H1 (cell line): ENCODE results near the gene LAMB3. TPM values are rescaled to one million over a fixed set of nuclear protein-coding genes. Genes with fewer than 3 reads are reported as not detected.
A peak's percentile ranks its signal among the peaks of the same experiment; 100 is the strongest.

Experiments
- CTCF ChIA-PET: fragments of 300-600 bp; sonication (Branson Sonifier 250); formaldehyde crosslinking; loops from one replicate; lab custom pipeline; 2021; ENCODE audit not compliant: partially characterized antibody; lab: Charles Lee
- POLR2A ChIA-PET: fragments of 300-600 bp; sonication (Branson Sonifier 250); formaldehyde crosslinking; loops from one replicate; lab custom pipeline; 2021; ENCODE audit warnings: inconsistent platforms; ENCODE audit not compliant: partially characterized antibody; lab: Charles Lee
- DNase-seq, 2 experiments: peaks; one replicate each; pipeline versions ENCODE4 v3.0.0 to v3.0.0-alpha.2; 2010 to 2022; ENCODE audit warnings: low spot score in 2 of 2, low read depth in 1 of 2, mixed read lengths in 1 of 2
- FAIRE-seq: peaks from 2 replicates; lab custom pipeline; 2011; peaks lifted over from hg19 to GRCh38; lab: Jason Lieb, UNC
- H2AFZ ChIP-seq: 2 replicates; pipeline ENCODE4 v1.8.1; 2012; ENCODE audit warnings: low read length, inconsistent platforms
- H2AK5ac ChIP-seq: 2 replicates; pipeline ENCODE4 v1.6.1; 2013; ENCODE audit warnings: low read depth, low read length
- H2BK120ac ChIP-seq: replicated peaks from 2 replicates; pipeline ENCODE3; 2013; ENCODE audit warnings: low read depth, low read length, inconsistent platforms
- H2BK12ac ChIP-seq: 2 replicates; pipeline ENCODE4 v1.6.1; 2013; ENCODE audit warnings: low read depth, low read length
- H2BK15ac ChIP-seq: 2 replicates; pipeline ENCODE4 v1.6.1; 2013; ENCODE audit warnings: low read length
- H2BK20ac ChIP-seq: 2 replicates; pipeline ENCODE4 v1.6.1; 2013; ENCODE audit warnings: low read length
- H2BK5ac ChIP-seq: 2 replicates; pipeline ENCODE4 v1.6.1; 2013; ENCODE audit warnings: low read depth, low read length
- H3K14ac ChIP-seq: 2 replicates; pipeline ENCODE4 v1.6.1; 2013; ENCODE audit warnings: inconsistent platforms; ENCODE audit not compliant: insufficient read length
- H3K18ac ChIP-seq: 2 replicates; pipeline ENCODE4 v1.6.1; 2013; ENCODE audit warnings: low read length; ENCODE audit errors: extremely low read depth
- H3K23ac ChIP-seq: 2 replicates; pipeline ENCODE4 v1.6.1; 2013; ENCODE audit warnings: inconsistent platforms; ENCODE audit not compliant: insufficient read length
- H3K23me2 ChIP-seq: 2 replicates; pipeline ENCODE4 v1.6.1; 2013; ENCODE audit warnings: low read depth, low read length
- H3K27ac ChIP-seq: 2 replicates; pipeline ENCODE4 v1.6.1; 2011; ENCODE audit warnings: low read depth, low read length, inconsistent platforms
- H3K27me3 ChIP-seq, 4 experiments: replicated peaks in 1 of 4; 1 replicate in 1 of 4; 2 replicates in 3 of 4; pipeline versions ENCODE4 v1.6.1 to v1.8.1; 2011 to 2013; ENCODE audit warnings: low read length in 3 of 4, mild to moderate bottlenecking in 3 of 4, inconsistent platforms in 2 of 4, mixed read lengths in 2 of 4, moderate library complexity in 1 of 4; ENCODE audit not compliant: control insufficient read depth in 3 of 4, insufficient read depth in 3 of 4; ENCODE audit errors: extremely low read depth in 1 of 4
- H3K36me3 ChIP-seq, 4 experiments: 2 replicates each; pipeline versions ENCODE4 v1.6.1 to v1.8.1; 2011 to 2013; ENCODE audit warnings: mild to moderate bottlenecking in 4 of 4, low read length in 3 of 4, moderate library complexity in 2 of 4, control low read depth in 1 of 4, inconsistent platforms in 1 of 4; ENCODE audit not compliant: insufficient read depth in 4 of 4, control insufficient read depth in 2 of 4
- H3K4ac ChIP-seq: replicated peaks from 2 replicates; pipeline ENCODE3; 2013; ENCODE audit warnings: low read length, low read depth, mixed read lengths, inconsistent platforms; ENCODE audit not compliant: insufficient read length
- H3K4me1 ChIP-seq, 4 experiments: replicated peaks in 1 of 4; 1 replicate in 1 of 4; 2 replicates in 3 of 4; pipeline versions ENCODE4 v1.6.1 to v1.8.1; 2011 to 2013; ENCODE audit warnings: low read length in 3 of 4, inconsistent platforms in 2 of 4, mixed read lengths in 1 of 4; ENCODE audit not compliant: insufficient read depth in 4 of 4, control insufficient read depth in 3 of 4
- H3K4me2 ChIP-seq, 2 experiments: 2 replicates each; pipeline versions ENCODE4 v1.6.1 to v1.8.1; 2011 to 2013; ENCODE audit warnings: low read depth in 2 of 2, low read length in 2 of 2, control low read depth in 1 of 2, inconsistent platforms in 1 of 2, mild to moderate bottlenecking in 1 of 2; ENCODE audit not compliant: insufficient read depth in 1 of 2
- H3K4me3 ChIP-seq, 4 experiments: fragments of 200-600, 300-600 bp in 1 of 4; sonication (generic), shearing (Covaris generic), sonication (Bioruptor Twin) in 1 of 4; 2 replicates each; pipeline versions ENCODE4 v1.5.1 to v1.8.1; 2011 to 2016; ENCODE audit warnings: low read length in 4 of 4, low read depth in 3 of 4, control low read depth in 2 of 4, inconsistent platforms in 2 of 4, mild to moderate bottlenecking in 2 of 4, mixed read lengths in 1 of 4, moderate library complexity in 1 of 4; ENCODE audit not compliant: insufficient read depth in 2 of 4; ENCODE audit errors: extremely low read depth in 1 of 4
- H3K56ac ChIP-seq: replicated peaks from 2 replicates; pipeline ENCODE3; 2013; ENCODE audit warnings: low read depth, mild to moderate bottlenecking, mixed read lengths, low read length, inconsistent platforms; ENCODE audit not compliant: insufficient read length
- H3K79me1 ChIP-seq: 2 replicates; pipeline ENCODE4 v1.6.1; 2013; ENCODE audit warnings: low read depth, low read length, control low read depth
- H3K79me2 ChIP-seq, 2 experiments: 2 replicates each; pipeline versions ENCODE4 v1.6.1 to v1.8.1; 2012 to 2013; ENCODE audit warnings: low read length in 2 of 2, mild to moderate bottlenecking in 2 of 2, inconsistent platforms in 1 of 2; ENCODE audit not compliant: insufficient read depth in 2 of 2, control insufficient read depth in 1 of 2
- H3K9ac ChIP-seq, 4 experiments: replicated peaks in 1 of 4; 1 replicate in 1 of 4; 2 replicates in 3 of 4; pipeline versions ENCODE4 v1.6.1 to v1.8.1; 2011 to 2013; ENCODE audit warnings: low read depth in 3 of 4, low read length in 3 of 4, control low read depth in 2 of 4, mild to moderate bottlenecking in 2 of 4, moderate library complexity in 2 of 4, inconsistent platforms in 1 of 4; ENCODE audit errors: extremely low read depth in 1 of 4
- H3K9me3 ChIP-seq, 2 experiments: 2 replicates each; pipeline versions ENCODE4 v1.6.1 to v1.8.1; 2012 to 2013; ENCODE audit warnings: mild to moderate bottlenecking in 2 of 2, moderate library complexity in 2 of 2, control low read depth in 1 of 2, inconsistent platforms in 1 of 2, low read depth in 1 of 2, low read length in 1 of 2, mixed read lengths in 1 of 2; ENCODE audit not compliant: insufficient read depth in 2 of 2
- H4K20me1 ChIP-seq, 2 experiments: replicated peaks in 1 of 2; 2 replicates each; pipeline versions ENCODE3 to v1.8.1; 2011 to 2013; ENCODE audit warnings: inconsistent platforms in 2 of 2, low read length in 2 of 2, mild to moderate bottlenecking in 1 of 2; ENCODE audit not compliant: insufficient read depth in 2 of 2, control insufficient read depth in 1 of 2
- H4K5ac ChIP-seq: 2 replicates; pipeline ENCODE4 v1.6.1; 2013; ENCODE audit warnings: low read length, low read depth, mixed read lengths, inconsistent platforms; ENCODE audit not compliant: insufficient read length
- H4K8ac ChIP-seq: 2 replicates; pipeline ENCODE4 v1.8.0; 2013; ENCODE audit warnings: mild to moderate bottlenecking, moderate library complexity, low read length, inconsistent platforms; ENCODE audit not compliant: insufficient read depth; ENCODE audit errors: extremely low read depth
- H4K91ac ChIP-seq: replicated peaks from 2 replicates; pipeline ENCODE3; 2013; ENCODE audit warnings: low read length, mixed read lengths, inconsistent platforms; ENCODE audit not compliant: insufficient read length
- CEBPB ChIP-seq: IDR thresholded peaks from 2 replicates; pipeline ENCODE4 v1.6.1; 2012; ENCODE audit warnings: low read depth, low read length
- KDM5A ChIP-seq: fragments of 200-600 bp; IDR thresholded peaks from 2 replicates; pipeline ENCODE4 v1.7.1; 2012; ENCODE audit warnings: mild to moderate bottlenecking, low read length, inconsistent platforms, mixed read lengths
- NANOG ChIP-seq: IDR thresholded peaks from 2 replicates; pipeline ENCODE4 v1.6.1; 2011; ENCODE audit warnings: low read length, low read depth, mild to moderate bottlenecking, inconsistent platforms; ENCODE audit not compliant: insufficient read depth, poor library complexity, severe bottlenecking
- POU5F1 ChIP-seq: IDR thresholded peaks from 2 replicates; pipeline ENCODE4 v1.6.1; 2011; ENCODE audit warnings: low read depth, mild to moderate bottlenecking, low read length, moderate library complexity
- RXRA ChIP-seq: IDR thresholded peaks from 2 replicates; pipeline ENCODE4 v1.6.1; 2011; ENCODE audit warnings: low read depth, mild to moderate bottlenecking, low read length, moderate library complexity; ENCODE audit not compliant: insufficient read depth
- SIRT6 ChIP-seq: IDR thresholded peaks from one replicate; pipeline ENCODE4 v1.7.1; 2012; ENCODE audit warnings: low read length, inconsistent platforms
- TAF1 ChIP-seq: IDR thresholded peaks from 2 replicates; pipeline ENCODE4 v1.6.1; 2011; ENCODE audit warnings: mild to moderate bottlenecking, low read depth, low read length
- TBP ChIP-seq: IDR thresholded peaks from 2 replicates; pipeline ENCODE4 v1.6.1; 2011; ENCODE audit warnings: low read depth, low read length, improper control_type of control experiment
- WGBS, 2 experiments: shearing (Covaris generic) in 1 of 2; methylation state at CpG; one replicate each; pipeline versions ENCODE4 v1.1.6 to v1.1.7; 2013 to 2015; ENCODE audit warnings: low lambda C conversion rate in 2 of 2, mixed read lengths in 2 of 2, inconsistent platforms in 1 of 2, low coverage in 1 of 2, missing lambda C conversion rate in 1 of 2; ENCODE audit not compliant: insufficient replicate concordance in 2 of 2, insufficient coverage in 1 of 2, insufficient read length in 1 of 2; ENCODE audit errors: extremely low coverage in 1 of 2, missing lambda C conversion rate in 1 of 2; 5-methylcytosine and 5-hydroxymethylcytosine counted together
- polyA plus RNA-seq, 7 experiments: library from polyadenylated mRNA; depleted of rRNA in 3 of 7; stranded (reverse) in 5 of 7; unstranded in 2 of 7; fragments of >200 nt in 5 of 7; fragments of 200-250 nt in 2 of 7; gene quantifications; 1 replicate in 5 of 7; 2 replicates in 1 of 7; 4 replicates in 1 of 7; pipeline versions ENCODE4 v1.2.1 to v1.2.3, GENCODE V29; 2011 to 2013; ENCODE audit warnings: missing spikeins in 2 of 7, mixed read lengths in 2 of 7
- total RNA-seq: library from RNA; stranded (reverse); fragmentation: NEBNext Ultra II Directional; extraction: Animal tissue kit (Norgen Biotek cat#: 25700); gene quantifications from 2 replicates; pipeline ENCODE4 v1.2.1, GENCODE V29; 2021

LAMB3 gene
- total and polyA plus RNA-seq, 2 of the 8 experiments (the other 6 are each of a cell fraction or from before 2014, with no cell fraction given), result 0.45 to 0.50 TPM

GRCh38 chr1:209621741-209622655 lies 30.2 kb downstream of the LAMB3 start:
- CTCF ChIA-PET, result interaction anchor here (1.0 to 11.4 kb wide), 3 partner anchors 15 to 58 kb away, joined by 3 to 365 read pairs (median 209); partner anchors contain the start of gene CAMK1G
- 87% methylated on average over 11 of the region's 11 CpGs; no CpG with 5 or more reads in 1 of the 2 experiments for WGBS, 2 experiments
- no peaks in the 10 kb centered on the region for H4K20me1 ChIP-seq
- H3K36me3 ChIP-seq, result no peaks in the 10 kb centered on the region
- no peak overlapping the region for H3K18ac ChIP-seq
- no peaks in the 10 kb centered on the region for H3K79me2 ChIP-seq
- no peak overlapping the region for H4K91ac ChIP-seq
- no peak overlapping the region for H3K9ac ChIP-seq
- POLR2A ChIA-PET, result no interaction called here
- no peak for DNase-seq
- no peaks in the 10 kb centered on the region for H3K9me3 ChIP-seq
- H3K14ac ChIP-seq, result no peak overlapping the region
- no peaks in the 10 kb centered on the region for H3K23me2 ChIP-seq
- no peak overlapping the region for H4K8ac ChIP-seq
- H3K79me1 ChIP-seq, result no peaks in the 10 kb centered on the region
- H2BK5ac ChIP-seq, result no peak overlapping the region
- no peak overlapping the region for H3K4ac ChIP-seq
- H4K5ac ChIP-seq, result no peak overlapping the region
- no peak overlapping the region for H3K27ac ChIP-seq
- H2BK120ac ChIP-seq, result no peak overlapping the region
- H2AFZ ChIP-seq, result no peak overlapping the region
- H2BK12ac ChIP-seq, result 0 out of 2 replicates have a peak overlapping the region, but pooled peaks have one; percentile 43
- H2AK5ac ChIP-seq, result no peak overlapping the region
- no peak for FAIRE-seq
- no peak overlapping the region for H3K4me3 ChIP-seq
- H3K56ac ChIP-seq, result no peak overlapping the region
- no peak overlapping the region for H2BK20ac ChIP-seq
- H3K4me2 ChIP-seq, result no peak overlapping the region
- H3K27me3 ChIP-seq, result no peaks in the 10 kb centered on the region
- no peak overlapping the region for H3K23ac ChIP-seq
- TF ChIP-seq KDM5A (no peak), TBP (no peak), RXRA (no peak), POU5F1 (no peak), SIRT6 (no peak), TAF1 (no peak), NANOG (no peak), CEBPB (no peak)
- TF ChIP-seq, all 59 proteins: peak for 0
- Histone ChIP-seq H2BK15ac (no peak overlapping the region), H3K4me1 (no peaks in the 10 kb centered on the region; a peak in 1 of 7 replicates)
